Stimulated activated effector memory CD8-positive, alpha-beta T cell treated with anti-CD3 and anti-CD28 coated beads, Interleukin-12 subunit alpha, Interleukin-12 subunit beta, amount 100 ng/mL, for 72 hours (primary cell): ENCODE measurements around the gene GRIP2.
A peak's percentile ranks its signal among the peaks of the same experiment; 100 is the strongest.

ENCODE experiments used
- ATAC-seq: fragments of 150-1000 bp; cut with Tn5 transposase; 2 replicates; pipeline ENCODE4 v1.10.0; 2021
- DNase-seq, 2 donors: peaks; one replicate each; pipeline ENCODE4 v3.0.0; 2021 to 2022; ENCODE audit warnings: low spot score in 2 of 2
- H3K27ac Mint-ChIP-seq: one replicate; pipeline ENCODE4 v1.8.0; 2022; ENCODE audit warnings: mild to moderate bottlenecking, mixed read lengths
- H3K36me3 Mint-ChIP-seq: one replicate; pipeline ENCODE4 v1.8.0; 2022; ENCODE audit warnings: mild to moderate bottlenecking, mixed read lengths
- H3K4me1 Mint-ChIP-seq: one replicate; pipeline ENCODE4 v1.8.0; 2022; ENCODE audit warnings: mixed read lengths
- H3K4me3 Mint-ChIP-seq: one replicate; pipeline ENCODE4 v1.8.0; 2022; ENCODE audit warnings: mild to moderate bottlenecking, mixed read lengths
- H3K9me3 Mint-ChIP-seq: one replicate; pipeline ENCODE4 v1.8.0; 2022; ENCODE audit warnings: mixed read lengths

GRIP2 gene

DNA sequence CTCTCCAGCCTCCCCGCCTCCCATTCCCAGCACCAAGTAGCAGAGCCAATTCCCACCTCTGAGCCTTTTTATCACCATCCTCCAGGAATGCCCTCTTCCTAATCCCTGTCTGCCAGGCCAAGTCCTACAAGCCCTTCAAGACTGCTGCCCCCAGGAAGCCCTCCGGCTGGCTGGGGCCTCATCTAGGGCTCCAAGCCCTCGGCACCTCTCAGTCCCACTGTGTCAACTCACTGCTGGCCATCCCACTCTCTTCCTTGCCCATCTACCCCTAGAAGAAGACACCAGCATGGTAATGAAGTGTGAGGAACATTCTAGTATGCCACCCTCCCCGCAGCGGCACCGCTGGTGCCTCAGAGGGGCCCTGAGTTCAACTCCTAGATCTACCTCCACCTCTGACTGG is 10.0 kb upstream of the GRIP2 start:
- Mint-ChIP-seq H3K36me3 (no peaks in the 10 kb centered on the region), H3K27ac (no peak overlapping the region), H3K4me1 (peaks cover 12% of the 10 kb centered on the region), H3K4me3 (no peak overlapping the region), H3K9me3 (no peaks in the 10 kb centered on the region)
- DNase-seq (no peak), ATAC-seq (no peak)

DNA sequence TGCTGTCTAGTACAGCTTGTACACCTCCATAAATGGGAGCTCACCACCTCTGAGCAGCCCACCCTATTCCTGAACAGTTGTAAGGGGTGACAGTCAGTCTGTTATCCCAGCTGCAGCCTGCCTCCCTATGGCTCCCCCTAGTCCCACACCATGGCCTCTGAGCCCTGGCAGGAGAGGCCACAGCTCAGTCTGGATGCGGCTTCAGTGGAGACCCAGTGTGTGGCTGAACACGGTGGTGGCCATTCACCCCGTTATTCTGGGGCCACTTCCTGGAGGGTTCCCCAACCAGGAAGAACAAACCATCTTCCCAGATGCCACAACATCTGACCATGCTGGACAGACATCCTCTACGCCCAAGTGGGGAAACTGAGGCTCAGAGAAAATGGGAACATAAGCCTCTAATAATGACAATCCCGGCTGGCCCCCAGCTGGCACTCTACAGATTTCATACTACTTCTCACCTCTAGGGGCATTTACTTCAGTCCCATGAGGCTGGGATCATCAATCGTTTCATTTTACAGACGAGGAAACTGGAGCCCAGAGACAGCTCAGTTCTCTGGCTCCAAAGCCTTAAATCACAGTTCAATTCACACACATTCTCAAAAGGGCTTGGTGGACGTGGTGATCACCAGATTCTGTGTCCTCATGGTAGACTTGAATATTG is 9.2 kb upstream of the GRIP2 start:
- Mint-ChIP-seq H3K36me3 (no peaks in the 10 kb centered on the region), H3K4me1 (peaks cover 9% of the 10 kb centered on the region), H3K27ac (no peak overlapping the region), H3K9me3 (no peaks in the 10 kb centered on the region), H3K4me3 (no peak overlapping the region)
- DNase-seq (no peak), ATAC-seq (no peak)

GRCh38 chr3:14548321-14548729 is 8.2 kb upstream of the GRIP2 start:
- Mint-ChIP-seq H3K9me3 (no peaks in the 10 kb centered on the region), H3K4me3 (no peak overlapping the region), H3K36me3 (no peaks in the 10 kb centered on the region), H3K4me1 (peaks cover 9% of the 10 kb centered on the region), H3K27ac (no peak overlapping the region)
- DNase-seq (peak in 1 of 2 donors; percentile 61), ATAC-seq (peak; percentile 67)

- DNase-seq = no peak
- ATAC-seq = no peak
- H3K9me3 Mint-ChIP-seq = no peaks in the 10 kb centered on the region
- no peak overlapping the region for H3K27ac Mint-ChIP-seq
- no peaks in the 10 kb centered on the region for H3K36me3 Mint-ChIP-seq
- H3K4me3 Mint-ChIP-seq = no peak overlapping the region
- peaks cover 9% of the 10 kb centered on the region for H3K4me1 Mint-ChIP-seq
These were observed 7.6 kb upstream of the GRIP2 start for GRCh38 chr3:14547693-14548092.

GRCh38 chr3:14546041-14546440 is 5.9 kb upstream of the GRIP2 start:
- DNase-seq (no peak), ATAC-seq (no peak)
- Mint-ChIP-seq H3K27ac (no peak overlapping the region), H3K9me3 (no peaks in the 10 kb centered on the region), H3K4me3 (no peak overlapping the region), H3K36me3 (no peaks in the 10 kb centered on the region), H3K4me1 (peaks cover 9% of the 10 kb centered on the region)

- Mint-ChIP-seq H3K36me3 (no peaks in the 10 kb centered on the region), H3K4me3 (no peak overlapping the region), H3K4me1 (peaks cover 4% of the 10 kb centered on the region), H3K9me3 (no peaks in the 10 kb centered on the region), H3K27ac (no peak overlapping the region)
- DNase-seq (no peak), ATAC-seq (no peak)
These were observed 5.1 kb upstream of the GRIP2 start for GRCh38 chr3:14545251-14545635.

- H3K27ac Mint-ChIP-seq = no peak overlapping the region
- no peak overlapping the region for H3K4me3 Mint-ChIP-seq
- no peaks in the 10 kb centered on the region for H3K9me3 Mint-ChIP-seq
- no peaks in the 10 kb centered on the region for H3K4me1 Mint-ChIP-seq
- ATAC-seq = no peak
- DNase-seq = no peak
- H3K36me3 Mint-ChIP-seq = no peaks in the 10 kb centered on the region
These were observed 4.4 kb upstream of the GRIP2 start for GRCh38 chr3:14544282-14545250.

GRCh38 chr3:14543446-14543845 is 3.3 kb upstream of the GRIP2 start:
- DNase-seq (no peak), ATAC-seq (no peak)
- Mint-ChIP-seq H3K4me3 (no peak overlapping the region), H3K27ac (no peak overlapping the region), H3K36me3 (no peaks in the 10 kb centered on the region), H3K9me3 (no peaks in the 10 kb centered on the region), H3K4me1 (no peaks in the 10 kb centered on the region)

- H3K36me3 Mint-ChIP-seq = no peaks in the 10 kb centered on the region
- ATAC-seq = no peak
- no peaks in the 10 kb centered on the region for H3K4me1 Mint-ChIP-seq
- no peak for DNase-seq
- no peak overlapping the region for H3K27ac Mint-ChIP-seq
- H3K9me3 Mint-ChIP-seq = no peaks in the 10 kb centered on the region
- H3K4me3 Mint-ChIP-seq = no peak overlapping the region
These were observed 2.5 kb upstream of the GRIP2 start for GRCh38 chr3:14542656-14543055.

DNA sequence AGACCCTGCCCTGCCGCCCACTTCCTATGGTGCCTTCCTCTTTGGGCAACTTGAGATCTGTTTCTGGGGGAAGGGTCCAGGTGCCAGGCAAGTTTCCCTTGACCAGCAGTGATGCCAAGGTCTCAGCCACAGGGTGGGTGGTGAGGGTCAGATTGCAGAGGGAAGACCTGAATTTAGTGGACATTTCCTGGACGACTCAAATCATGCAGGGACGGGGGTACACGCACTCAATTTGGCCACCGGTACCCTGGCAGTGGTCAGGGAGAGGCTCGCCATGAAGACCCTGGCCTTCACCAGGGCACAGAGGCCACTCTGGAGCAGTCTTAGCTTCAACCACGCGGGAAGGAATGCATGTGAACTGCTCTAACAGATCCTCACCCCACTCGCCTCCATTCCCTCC is 1.5 kb upstream of the GRIP2 start:
- no peak overlapping the region for H3K4me3 Mint-ChIP-seq
- no peaks in the 10 kb centered on the region for H3K9me3 Mint-ChIP-seq

GRCh38 chr3:14540821-14541385 is 761 bp upstream of the GRIP2 start:
- ATAC-seq (no peak), DNase-seq (no peak)
- no peaks in the 10 kb centered on the region for H3K9me3 Mint-ChIP-seq
- H3K27ac Mint-ChIP-seq = no peak overlapping the region
- no peaks in the 10 kb centered on the region for H3K36me3 Mint-ChIP-seq
- no peak overlapping the region for H3K4me3 Mint-ChIP-seq
- H3K4me1 Mint-ChIP-seq = no peaks in the 10 kb centered on the region

More for the DNA sequence above, 1.5 kb upstream of the GRIP2 start:
- H3K4me1 Mint-ChIP-seq = no peaks in the 10 kb centered on the region
- H3K36me3 Mint-ChIP-seq = no peaks in the 10 kb centered on the region
- no peak overlapping the region for H3K27ac Mint-ChIP-seq
- ATAC-seq (no peak), DNase-seq (no peak)

DNA sequence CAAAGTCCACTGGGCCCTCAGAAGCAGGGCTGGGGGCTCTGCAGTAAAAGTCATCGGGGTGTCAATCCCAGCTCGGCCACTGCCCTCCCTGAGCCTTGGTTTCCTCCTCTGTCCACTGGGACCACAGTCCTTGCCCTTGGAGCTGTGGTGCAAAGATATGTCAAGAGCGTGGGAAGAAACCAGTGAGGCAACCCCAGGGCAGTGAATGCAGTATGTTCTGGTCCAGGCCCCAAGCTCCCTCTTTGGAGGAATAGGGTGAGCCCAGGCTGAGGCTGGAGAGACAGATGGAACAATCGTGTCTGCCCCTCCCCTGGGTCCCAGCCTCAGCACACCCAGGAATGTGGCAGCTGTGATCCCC is 779 bp downstream of the GRIP2 start:
- ATAC-seq (no peak), DNase-seq (no peak)
- Mint-ChIP-seq H3K4me1 (no peaks in the 10 kb centered on the region), H3K27ac (no peak overlapping the region), H3K36me3 (no peaks in the 10 kb centered on the region), H3K4me3 (no peak overlapping the region), H3K9me3 (no peaks in the 10 kb centered on the region)

- H3K4me3 Mint-ChIP-seq = no peak overlapping the region
- H3K36me3 Mint-ChIP-seq = no peaks in the 10 kb centered on the region
- DNase-seq (no peak), ATAC-seq (no peak)
- no peak overlapping the region for H3K27ac Mint-ChIP-seq
- no peaks in the 10 kb centered on the region for H3K4me1 Mint-ChIP-seq
- no peaks in the 10 kb centered on the region for H3K9me3 Mint-ChIP-seq
These were observed 1.6 kb downstream of the GRIP2 start for GRCh38 chr3:14538451-14539088.

DNA sequence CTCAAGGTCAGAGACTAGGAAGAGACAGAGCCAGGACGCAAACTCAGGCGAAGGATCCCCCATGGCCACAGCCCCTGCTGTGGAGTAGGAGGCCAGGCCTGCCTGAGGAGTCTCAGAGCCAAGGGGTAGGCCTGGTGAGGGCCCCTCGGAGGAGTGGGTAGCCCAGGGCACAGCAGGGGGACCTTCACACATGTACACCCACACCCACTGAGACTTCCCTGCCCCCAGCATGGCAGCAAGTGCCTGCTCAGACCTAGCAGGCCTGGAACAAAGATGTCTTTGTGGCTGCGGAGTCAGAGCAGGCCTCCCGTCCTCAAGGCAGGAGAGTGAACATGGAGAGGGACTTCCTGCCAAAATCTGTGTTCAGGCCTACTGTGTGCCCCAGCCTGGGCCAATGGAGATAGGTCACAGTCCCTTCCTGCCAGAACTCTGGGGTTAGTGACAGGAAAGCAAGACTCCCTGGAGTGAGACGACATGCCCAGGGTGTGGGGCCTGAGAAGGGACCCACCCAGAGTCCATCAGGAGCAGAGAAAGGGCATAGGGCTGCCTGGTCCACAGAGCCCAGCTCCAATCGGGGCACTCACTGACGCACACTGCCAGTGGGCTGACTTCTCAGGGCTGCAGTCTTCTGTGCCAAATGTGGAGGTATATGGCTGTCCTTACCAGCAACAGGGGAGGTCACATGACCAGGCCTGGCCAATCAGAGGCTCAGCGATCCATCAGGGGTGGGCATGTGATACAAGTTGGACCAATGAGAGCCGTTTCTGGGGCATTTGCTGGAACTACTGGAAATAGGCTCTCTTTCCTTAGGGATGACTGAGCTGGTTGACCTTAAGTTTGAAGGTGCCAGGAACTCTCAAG is 2.3 kb downstream of the GRIP2 start:
- Mint-ChIP-seq H3K4me3 (no peak overlapping the region), H3K4me1 (no peaks in the 10 kb centered on the region), H3K9me3 (no peaks in the 10 kb centered on the region), H3K27ac (no peak overlapping the region), H3K36me3 (no peaks in the 10 kb centered on the region)
- DNase-seq (no peak), ATAC-seq (no peak)
